GM12878 (cell line): ENCODE measurements around the gene GREB1. TPM values are rescaled to one million over a fixed set of nuclear protein-coding genes. Genes with fewer than 3 reads are reported as not detected.

Experiments
- ATAC-seq: fragments of 200-7000 bp; cut with Tn5 transposase; 3 replicates; pipeline ENCODE4 v1.9.1; 2020; ENCODE audit warnings: mild to moderate bottlenecking, moderate library complexity
- BruUV-seq: library from RNA; stranded (reverse); fragments of 400-500 nt; replicated peaks from 2 replicates; lab custom pipeline; 2021; lab: Mats Ljungman, UMichigan
- CTCF ChIA-PET: fragments of 300-600 bp; sonication (Branson Sonifier 250); formaldehyde crosslinking; extraction: SDS; loops from one replicate; lab custom pipeline; 2021; ENCODE audit warnings: inconsistent platforms; lab: Yijun Ruan, JAX
- POLR2A ChIA-PET: fragments of 350-600 bp; formaldehyde crosslinking; extraction: SDS; loops from one replicate; lab custom pipeline; 2021; ENCODE audit warnings: inconsistent platforms; lab: Charles Lee
- RAD21 ChIA-PET: fragments of 300-600 bp; sonication (Branson Sonifier 250); formaldehyde crosslinking; loops from one replicate; lab custom pipeline; 2023; ENCODE audit warnings: antibody characterized with exemption; ENCODE audit not compliant: unreplicated experiment; lab: Charles Lee
- SMC1A ChIA-PET: fragments of 300-600 bp; sonication (Branson Sonifier 250); formaldehyde crosslinking; loops from one replicate; lab custom pipeline; 2023; ENCODE audit not compliant: unreplicated experiment, uncharacterized antibody; lab: Charles Lee
- DNase-seq: peaks from one replicate; pipeline ENCODE4 v3.0.0-alpha.2; 2011; ENCODE audit warnings: low read depth, low spot score
- FAIRE-seq: peaks from 3 replicates; lab custom pipeline; 2011; peaks lifted over from hg19 to GRCh38; lab: Jason Lieb, UNC
- H2AFZ ChIP-seq: 2 replicates; pipeline ENCODE4 v1.6.0; 2011; ENCODE audit warnings: low read depth, low read length, control low read depth; ENCODE audit not compliant: control insufficient read depth
- H3K27ac ChIP-seq: 2 replicates; pipeline ENCODE4 v1.5.1; 2011; ENCODE audit warnings: control low read depth; ENCODE audit not compliant: control insufficient read depth, insufficient read depth
- H3K27me3 ChIP-seq, 2 experiments: replicated peaks in 1 of 2; 2 replicates each; pipeline versions ENCODE4 v1.6.0 to v1.6.1; 2011; ENCODE audit warnings: low read length in 1 of 2; ENCODE audit not compliant: control insufficient read depth in 2 of 2, insufficient read depth in 2 of 2
- H3K36me3 ChIP-seq, 2 experiments: 2 replicates each; pipeline ENCODE4 v1.5.1; 2011; ENCODE audit warnings: low read length in 1 of 2; ENCODE audit not compliant: control insufficient read depth in 2 of 2, insufficient read depth in 2 of 2
- H3K4me1 ChIP-seq: 2 replicates; pipeline ENCODE4 v1.6.1; 2011; ENCODE audit warnings: mild to moderate bottlenecking, low read length, moderate library complexity, mixed read lengths; ENCODE audit not compliant: control insufficient read depth, insufficient read depth
- H3K4me2 ChIP-seq: 2 replicates; pipeline ENCODE4 v1.6.0; 2011; ENCODE audit warnings: control low read depth; ENCODE audit not compliant: control insufficient read depth, insufficient read depth
- H3K4me3 ChIP-seq: fragments of 200-600 bp; sonication (generic); 2 replicates; pipeline ENCODE4 v1.5.1; 2016
- H3K79me2 ChIP-seq: 2 replicates; pipeline ENCODE4 v1.6.0; 2011; ENCODE audit warnings: low read length; ENCODE audit not compliant: control insufficient read depth, insufficient read depth
- H3K9ac ChIP-seq: 2 replicates; pipeline ENCODE4 v1.8.0; 2011; ENCODE audit warnings: low read length, control low read depth, mixed read lengths; ENCODE audit not compliant: control insufficient read depth, insufficient read depth
- H3K9me3 ChIP-seq: replicated peaks from 3 replicates; pipeline ENCODE4 v1.5.1; 2011; ENCODE audit warnings: mild to moderate bottlenecking, low read length; ENCODE audit not compliant: control insufficient read depth, insufficient read depth
- H4K20me1 ChIP-seq: 2 replicates; pipeline ENCODE4 v1.6.0; 2011; ENCODE audit not compliant: control insufficient read depth, insufficient read depth
- BMI1 ChIP-seq: fragments of 450-650 bp; IDR thresholded peaks from 2 replicates; pipeline ENCODE4 v1.6.1; 2016; ENCODE audit warnings: mild to moderate bottlenecking, moderate library complexity, borderline replicate concordance
- CHD4 ChIP-seq: fragments of 200-600 bp; sonication (generic); IDR thresholded peaks from 2 replicates; pipeline ENCODE4 v1.6.1; 2016; ENCODE audit warnings: mild to moderate bottlenecking
- CREB1 ChIP-seq: IDR thresholded peaks from 2 replicates; pipeline ENCODE4 v1.6.1; 2012; ENCODE audit warnings: low read depth, mild to moderate bottlenecking, inconsistent platforms
- EED ChIP-seq: sonication (generic); IDR thresholded peaks from 2 replicates; pipeline ENCODE4 v1.6.1; 2016; ENCODE audit warnings: antibody characterized with exemption, low read depth
- IKZF1 ChIP-seq: fragments of 450-650 bp; conservative IDR thresholded peaks from 2 replicates; pipeline ENCODE4 v1.6.1; 2017; ENCODE audit warnings: antibody characterized with exemption, mild to moderate bottlenecking
- IKZF2 ChIP-seq, 2 experiments: fragments of 450-650 bp; IDR thresholded peaks; 2 replicates each; pipeline ENCODE4 v1.6.1; 2017; ENCODE audit warnings: mild to moderate bottlenecking in 2 of 2, moderate library complexity in 2 of 2
- KLF5 ChIP-seq: fragments of 450-650 bp; IDR thresholded peaks from 2 replicates; pipeline ENCODE4 v1.6.1; 2014; ENCODE audit warnings: mild to moderate bottlenecking; ENCODE audit not compliant: partially characterized antibody
- PRDM15 ChIP-seq: fragments of 450-650 bp; formaldehyde crosslinking; IDR thresholded peaks from 2 replicates; pipeline ENCODE4 v1.4.0; 2020; ENCODE audit warnings: mild to moderate bottlenecking, moderate library complexity
- TCF7 ChIP-seq: IDR thresholded peaks from 2 replicates; pipeline ENCODE4 v1.6.1; 2014; ENCODE audit warnings: antibody characterized with exemption, borderline replicate concordance
- ZNF24 ChIP-seq: fragments of 450-650 bp; IDR thresholded peaks from 2 replicates; pipeline ENCODE4 v1.6.1; 2017; ENCODE audit warnings: antibody characterized with exemption, mild to moderate bottlenecking
- WGBS: methylation state at CpG from one replicate; pipeline ENCODE4 v1.1.6; 2016; ENCODE audit warnings: low lambda C conversion rate; ENCODE audit not compliant: insufficient replicate concordance, insufficient coverage; ENCODE audit errors: missing lambda C conversion rate; 5-methylcytosine and 5-hydroxymethylcytosine counted together
- in situ Hi-C: fragments of 300-500 bp; cut with MboI; formaldehyde crosslinking; loops from 9 replicates; pipeline ENCODE4 v1.14.3; 2018; ENCODE audit warnings: mixed read lengths
- intact Hi-C: fragments of 100-400 bp; cut with micrococcal nuclease; formaldehyde crosslinking; loops from one replicate; pipeline ENCODE4 v1.14.2; 2022; ENCODE audit not compliant: unreplicated experiment
- polyA plus RNA-seq, 11 experiments: library from polyadenylated mRNA; depleted of rRNA in 4 of 11; unstranded in 6 of 11; stranded (reverse) in 5 of 11; fragments of >200 nt; fragmentation: Nextera tagmentation in 4 of 11; fragmentation: Illumina TruSeq in 1 of 11; extraction: Ambion mirVana in 4 of 11; extraction: Trizol in 1 of 11; gene quantifications; 1 replicate in 1 of 11; 2 replicates in 10 of 11; pipeline versions ENCODE4 v1.2.1 to v1.2.3, GENCODE V29; 2011 to 2016; ENCODE audit warnings: inconsistent platforms in 2 of 11, missing spikeins in 2 of 11, low read depth in 1 of 11
- total RNA-seq, 4 experiments: library from RNA; depleted of rRNA in 3 of 4; stranded (reverse); fragments of >200 nt in 3 of 4; fragmentation: Illumina TruSeq in 1 of 4; extraction: Trizol in 1 of 4; gene quantifications; 2 replicates each; pipeline versions ENCODE4 v1.2.1 to v1.2.3, GENCODE V29; 2013 to 2021
- TF ChIP-seq, protein P1 (sequence below), 3 experiments: IDR thresholded peaks in 2 of 3; conservative IDR thresholded peaks in 1 of 3; 2 replicates each; pipeline ENCODE4 v1.5.1; 2011; ENCODE audit warnings: low read depth in 3 of 3, low read length in 3 of 3, mild to moderate bottlenecking in 3 of 3, control low read depth in 2 of 3, moderate library complexity in 2 of 3, inconsistent platforms in 1 of 3, mixed read lengths in 1 of 3; ENCODE audit not compliant: control insufficient read depth in 2 of 3, insufficient read depth in 1 of 3; ENCODE audit errors: extremely low read depth in 1 of 3

GREB1 gene
- total and polyA plus RNA-seq, 10 of the 15 experiments (the other 5 are each of a cell fraction or from before 2014, with no cell fraction given): 0.09 to 2.1 (median 0.37) TPM; not detected in 1

DNA sequence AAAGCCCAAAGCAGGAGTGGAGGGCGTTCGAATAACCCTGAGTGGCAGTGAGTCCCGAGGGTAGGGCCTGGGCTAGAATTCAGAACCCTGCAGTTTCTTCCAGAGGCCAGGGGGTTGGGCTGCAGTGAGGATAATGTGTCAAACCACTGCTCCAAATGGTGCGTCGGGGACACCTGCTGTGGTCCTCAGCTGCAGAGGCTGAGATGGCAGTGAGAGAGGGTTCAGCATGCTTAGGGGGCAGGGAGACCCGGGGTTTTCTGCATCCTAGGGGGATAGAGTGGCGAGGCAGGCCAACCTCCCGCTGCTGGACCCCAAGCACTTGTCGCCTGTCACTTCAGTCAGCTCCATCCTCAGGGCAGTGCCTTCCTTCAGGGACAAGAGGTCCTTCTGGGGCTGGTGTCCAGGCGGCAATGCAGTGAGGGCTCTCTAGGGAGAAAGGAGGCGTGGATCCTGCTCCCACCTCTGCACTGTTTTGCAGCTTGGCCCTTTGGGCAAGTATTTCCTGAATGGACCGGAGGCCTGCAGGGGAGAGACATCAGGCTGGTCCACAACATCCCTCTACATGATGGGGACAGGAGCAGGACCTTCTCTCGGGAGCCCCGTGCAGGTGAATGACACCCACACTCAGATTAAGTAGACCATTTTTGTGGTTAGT, 144.6 kb downstream of the GREB1 start:
- no peak for FAIRE-seq
- intact Hi-C loops (no loop called here), in situ Hi-C loops (no loop called here)
- POLR2A ChIA-PET: no interaction called here
- H3K4me1 ChIP-seq: no peaks in the 10 kb centered on the region
- no peak overlapping the region for H3K27ac ChIP-seq
- 13% methylated on average over 14 of the region's 14 CpGs for WGBS
- H3K9me3 ChIP-seq: no peaks in the 10 kb centered on the region
- TF ChIP-seq CREB1 (no peak), TCF7 (no peak), IKZF2 (IDR thresholded peaks at IDR 0.05) (no peak), EED (no peak), PRDM15 (CRISPR knock-in tag) (no peak), ZNF24 (no peak), IKZF1 (no peak), BMI1 (no peak), KLF5 (no peak), CHD4 (no peak)
- TF ChIP-seq, protein P1, sequence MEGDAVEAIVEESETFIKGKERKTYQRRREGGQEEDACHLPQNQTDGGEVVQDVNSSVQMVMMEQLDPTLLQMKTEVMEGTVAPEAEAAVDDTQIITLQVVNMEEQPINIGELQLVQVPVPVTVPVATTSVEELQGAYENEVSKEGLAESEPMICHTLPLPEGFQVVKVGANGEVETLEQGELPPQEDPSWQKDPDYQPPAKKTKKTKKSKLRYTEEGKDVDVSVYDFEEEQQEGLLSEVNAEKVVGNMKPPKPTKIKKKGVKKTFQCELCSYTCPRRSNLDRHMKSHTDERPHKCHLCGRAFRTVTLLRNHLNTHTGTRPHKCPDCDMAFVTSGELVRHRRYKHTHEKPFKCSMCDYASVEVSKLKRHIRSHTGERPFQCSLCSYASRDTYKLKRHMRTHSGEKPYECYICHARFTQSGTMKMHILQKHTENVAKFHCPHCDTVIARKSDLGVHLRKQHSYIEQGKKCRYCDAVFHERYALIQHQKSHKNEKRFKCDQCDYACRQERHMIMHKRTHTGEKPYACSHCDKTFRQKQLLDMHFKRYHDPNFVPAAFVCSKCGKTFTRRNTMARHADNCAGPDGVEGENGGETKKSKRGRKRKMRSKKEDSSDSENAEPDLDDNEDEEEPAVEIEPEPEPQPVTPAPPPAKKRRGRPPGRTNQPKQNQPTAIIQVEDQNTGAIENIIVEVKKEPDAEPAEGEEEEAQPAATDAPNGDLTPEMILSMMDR (IDR thresholded peaks at IDR 0.05 in 2 of 3, conservative IDR thresholded peaks at IDR 0.05 in 1 of 3; ENCODE audit: control insufficient read depth in 2 of 3, extremely low read depth in 1 of 3, insufficient read depth in 1 of 3, low read depth in 3 of 3, low read length in 3 of 3): no peak
- TF ChIP-seq, all 136 proteins: peak for 0
- ChIA-PET SMC1A (no interaction called here), RAD21 (no interaction called here), CTCF (interaction anchor here (1.9 kb wide), 1 partner anchor 95 kb away, joined by 6 read pairs; no protein-coding TSS in a partner anchor)
- no TSS peak for BruUV-seq
- H3K27me3 ChIP-seq: peaks cover 3 to 12% of the 10 kb centered on the region in 2 experiments; a peak in 3 of 4 replicates
- H3K36me3 ChIP-seq: no peaks in the 10 kb centered on the region
- H2AFZ ChIP-seq: no peak overlapping the region
- H3K79me2 ChIP-seq: no peaks in the 10 kb centered on the region
- H3K4me3 ChIP-seq: no peak overlapping the region
- DNase-seq (no peak), ATAC-seq (no peak)
- no peak overlapping the region for H3K9ac ChIP-seq
- no peak overlapping the region for H3K4me2 ChIP-seq
- H4K20me1 ChIP-seq: no peaks in the 10 kb centered on the region
